GM19467 (cell line): Measurements from ENCODE around the gene ABR.
"Not testable (repeated sequence)": the region's sequence is repeated elsewhere in the genome, so short reads cannot be mapped to it uniquely, and the experiment has no call there.

Experiments used
- ATAC-seq: cut with Tn5 transposase; IDR thresholded peaks from one replicate; pipeline ENCODE4 v1.9.1; 2021; ENCODE audit warnings: mild to moderate bottlenecking, moderate library complexity; ENCODE audit not compliant: unreplicated experiment

The ABR gene

DNA sequence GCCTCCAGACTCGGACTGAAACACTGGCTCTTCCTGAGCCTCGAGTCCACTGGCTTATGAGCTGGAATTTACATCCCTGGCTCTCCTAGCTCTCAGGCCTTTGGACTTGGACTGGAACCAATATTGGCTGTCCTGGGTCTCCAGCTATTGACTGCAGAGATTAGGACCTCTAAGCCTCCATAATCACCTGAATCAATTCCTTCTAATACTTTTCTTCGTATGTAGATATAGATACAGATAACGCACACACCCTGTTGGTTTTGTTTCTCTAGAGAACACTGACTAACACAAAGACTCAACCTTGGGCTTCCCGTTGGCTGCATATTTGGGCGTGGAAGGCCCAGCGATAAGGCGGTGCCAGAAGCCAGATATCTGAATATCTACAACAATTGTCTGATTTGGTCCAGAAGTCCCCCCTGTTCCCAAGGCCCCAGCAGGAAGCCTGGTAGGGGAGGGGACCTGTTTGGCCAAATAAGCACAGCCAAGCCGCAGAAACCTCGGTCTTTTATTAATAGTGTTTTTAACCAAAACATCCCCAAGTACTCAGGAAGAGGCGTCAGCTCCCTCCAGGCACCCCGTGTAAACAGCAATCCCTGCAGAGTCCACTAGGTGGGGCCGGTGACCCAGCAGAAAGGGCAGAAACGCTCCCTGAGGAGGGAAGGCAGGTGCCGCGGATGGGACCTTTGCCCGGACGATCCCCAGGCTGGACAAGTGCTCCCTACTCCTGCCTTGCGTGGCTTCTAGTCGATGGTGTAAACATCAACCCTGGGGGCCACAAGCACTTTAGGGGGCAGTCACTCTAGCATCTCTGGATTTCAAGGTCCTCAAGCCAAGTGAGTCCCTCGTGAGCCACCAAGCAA is 57.0 kb downstream of the ABR start:
- ATAC-seq, result no peak

DNA sequence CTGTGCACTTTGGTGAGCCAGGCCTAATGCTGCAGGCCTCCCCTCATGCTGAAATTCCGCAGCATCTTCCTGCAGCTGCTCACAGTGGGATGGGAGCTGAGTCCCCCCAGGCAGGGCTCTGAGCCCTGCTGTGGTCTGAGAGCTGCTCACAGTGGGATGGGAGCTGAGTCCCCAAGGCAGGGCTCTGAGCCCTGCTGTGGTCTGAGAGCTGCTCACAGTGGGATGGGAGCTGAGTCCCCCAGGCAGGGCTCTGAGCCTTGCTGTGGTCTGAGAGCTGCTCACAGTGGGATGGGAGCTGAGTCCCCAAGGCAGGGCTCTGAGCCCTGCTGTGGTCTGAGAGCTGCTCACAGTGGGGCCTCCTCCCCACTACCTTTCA is 58.4 kb downstream of the ABR start:
- ATAC-seq, result not testable (repeated sequence)

- no peak for ATAC-seq
Measured at GRCh38 chr17:1120596-1121441, 59.0 kb downstream of the ABR start.

DNA sequence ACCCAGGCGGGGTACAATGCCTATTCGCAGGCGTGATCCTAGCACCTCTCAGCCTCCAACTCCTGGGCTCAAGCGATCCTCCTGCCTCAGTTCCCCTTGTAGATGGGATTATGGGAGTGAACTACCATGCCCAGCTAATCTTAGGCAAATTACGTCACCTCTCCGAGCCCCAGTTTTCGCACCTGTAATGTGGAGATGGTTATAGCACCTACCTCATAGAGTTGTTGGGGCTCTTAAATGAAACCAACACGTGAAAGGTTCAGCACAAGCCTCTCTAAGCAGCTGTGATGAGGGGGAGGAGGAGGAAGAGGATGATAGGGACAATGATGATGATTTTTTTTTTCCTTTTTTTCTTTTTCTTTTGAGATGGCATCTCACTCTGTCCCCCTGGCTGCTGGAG is 59.9 kb downstream of the ABR start:
- no peak for ATAC-seq

- no peak for ATAC-seq
Measured at GRCh38 chr17:1116602-1117001, 63.2 kb downstream of the ABR start.

GRCh38 chr17:1112875-1113274 is 66.9 kb downstream of the ABR start:
- ATAC-seq, result no peak

DNA sequence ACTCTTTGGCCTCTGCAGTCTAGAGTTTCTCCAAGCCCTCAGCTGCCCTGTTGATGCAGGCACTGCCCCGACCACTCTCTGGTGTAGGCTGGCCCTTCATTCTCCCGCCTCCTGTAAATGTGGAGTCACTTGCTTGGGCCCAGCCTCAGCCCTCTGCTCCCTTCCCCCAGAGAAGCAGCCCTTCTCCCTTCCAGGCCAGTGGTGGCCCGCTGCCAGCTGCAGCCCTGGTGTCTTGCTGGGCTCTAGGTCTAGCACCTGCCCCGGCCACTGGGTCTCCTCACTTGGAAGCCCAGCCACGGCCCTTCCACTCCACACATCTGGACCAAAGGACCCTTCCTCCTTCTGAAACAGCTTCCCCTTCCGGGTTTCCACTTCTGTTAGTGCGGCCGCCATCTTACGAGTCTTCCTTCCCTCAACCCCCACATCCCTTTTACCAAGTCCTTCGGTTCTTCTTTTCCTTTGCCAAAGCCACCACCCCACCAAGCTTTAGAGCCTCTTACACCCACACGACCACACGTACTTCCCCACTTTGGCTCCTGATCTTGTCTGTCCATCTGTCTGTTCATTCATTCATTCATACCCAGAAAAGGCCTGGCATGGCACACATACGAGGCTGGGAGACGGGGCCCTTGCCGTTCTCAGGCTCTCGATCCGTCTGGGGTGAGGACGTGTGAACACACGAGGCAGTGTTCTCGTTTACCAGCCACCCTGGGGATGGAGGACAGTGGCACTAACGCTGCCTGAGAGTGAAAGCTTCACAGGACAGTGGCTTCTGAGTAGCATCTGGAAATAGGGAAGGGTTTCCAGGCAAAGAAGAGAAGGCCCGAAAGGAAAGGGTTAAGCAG is 68.0 kb downstream of the ABR start:
- no peak for ATAC-seq

- ATAC-seq, result no peak
Measured at GRCh38 chr17:1110862-1111598, 68.8 kb downstream of the ABR start.

DNA sequence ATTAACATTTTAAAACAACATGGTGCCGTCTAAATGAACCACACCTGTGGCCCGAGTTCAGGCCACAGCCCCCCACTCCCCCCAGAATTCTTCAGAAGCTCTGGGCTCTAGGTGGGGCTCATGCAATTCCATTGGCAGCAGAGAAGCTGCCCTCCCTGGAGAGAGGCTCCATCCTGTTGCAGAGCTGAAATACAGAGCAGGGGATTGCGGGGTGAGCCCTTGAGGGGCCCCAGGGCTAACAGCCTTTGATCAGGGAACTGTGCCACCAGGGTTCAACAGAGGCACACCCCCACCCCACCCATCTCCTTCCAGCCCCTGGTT is 69.3 kb downstream of the ABR start:
- no peak for ATAC-seq

DNA sequence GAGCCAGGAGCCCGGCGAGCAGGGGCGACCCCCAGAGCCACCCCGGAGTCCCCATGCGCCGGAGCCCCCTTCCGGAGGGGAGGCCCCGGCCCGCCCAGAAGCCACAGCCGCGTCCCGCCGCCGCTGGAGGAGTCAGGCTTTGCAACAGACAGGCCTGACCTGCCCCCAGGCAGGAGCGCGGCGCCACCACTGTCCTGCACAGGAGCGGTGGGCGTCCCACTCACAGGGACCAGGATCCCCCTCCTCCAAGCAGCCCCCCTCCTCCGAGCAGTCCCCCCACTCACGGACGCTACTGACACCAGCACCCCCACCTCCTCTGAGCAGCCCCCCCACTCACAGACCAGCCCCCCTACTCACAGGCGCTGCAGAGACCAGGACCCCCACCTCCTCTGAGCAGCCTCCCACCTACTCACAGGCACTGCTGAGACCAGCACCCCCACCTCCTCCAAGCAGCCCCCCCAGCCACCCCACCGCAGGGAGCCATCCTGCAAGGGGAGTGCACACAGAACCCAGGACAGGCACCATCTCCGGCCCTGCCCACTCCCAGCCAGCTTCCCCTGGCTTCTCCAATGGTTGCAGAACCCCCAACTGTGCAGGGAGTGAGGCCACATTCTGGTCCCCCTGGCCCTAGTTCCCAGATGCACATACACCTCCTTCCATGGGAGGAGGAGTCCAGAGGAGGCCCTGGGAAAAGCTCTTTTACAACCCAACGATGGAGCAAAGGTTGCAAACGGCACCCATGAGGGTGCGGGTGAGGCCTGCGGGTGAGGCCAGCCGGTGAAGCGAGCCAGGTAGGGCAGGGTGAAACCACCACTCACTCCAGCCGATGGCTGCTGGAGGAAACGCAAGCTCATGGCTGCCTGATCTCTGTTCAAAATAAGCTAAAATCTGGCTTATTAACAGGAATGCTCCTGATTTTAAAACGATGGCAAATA is 69.9 kb downstream of the ABR start:
- ATAC-seq, result no peak

DNA sequence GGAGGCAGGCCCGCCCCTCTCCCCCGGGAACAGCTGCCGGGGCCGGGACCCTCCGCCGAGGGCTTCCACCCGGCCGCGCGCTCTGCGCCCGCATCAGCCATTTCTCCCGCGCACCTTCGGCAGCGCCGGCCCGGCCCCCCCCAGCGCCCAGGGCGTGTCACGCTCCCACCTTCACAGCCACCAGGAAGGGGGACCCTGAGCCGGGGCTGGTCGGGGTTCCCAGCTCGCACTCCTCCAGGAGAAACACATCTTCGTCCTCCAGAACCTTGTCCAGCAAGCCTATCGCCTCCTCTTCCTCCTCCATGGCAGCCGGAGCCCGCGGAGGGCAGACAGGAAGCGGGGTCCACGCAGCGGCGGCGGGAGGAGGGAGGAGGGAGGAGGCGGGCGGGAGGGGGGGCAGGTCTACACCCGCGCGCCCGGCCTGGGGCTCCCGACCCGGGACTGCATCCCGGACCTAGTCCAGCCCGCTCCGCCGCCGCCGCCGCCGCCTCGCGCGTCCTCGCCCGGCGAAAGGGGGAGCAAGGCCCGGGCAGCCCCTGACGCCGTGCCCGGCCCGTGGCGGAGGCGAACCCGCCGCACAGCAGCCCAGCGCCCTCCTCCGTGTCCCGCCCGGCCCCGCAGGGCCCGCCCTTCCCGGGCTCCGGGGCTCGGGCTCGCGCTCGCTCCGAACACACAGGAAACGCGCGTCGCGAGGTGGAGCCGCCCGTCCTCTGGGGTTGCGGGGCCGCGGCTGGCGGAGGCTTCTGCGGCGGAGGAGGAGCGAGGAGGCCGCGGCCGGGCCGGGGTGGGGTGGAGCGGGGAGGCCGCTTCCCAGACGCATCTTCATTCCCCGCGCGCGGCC is 70.8 kb downstream of the ABR start:
- no peak for ATAC-seq

DNA sequence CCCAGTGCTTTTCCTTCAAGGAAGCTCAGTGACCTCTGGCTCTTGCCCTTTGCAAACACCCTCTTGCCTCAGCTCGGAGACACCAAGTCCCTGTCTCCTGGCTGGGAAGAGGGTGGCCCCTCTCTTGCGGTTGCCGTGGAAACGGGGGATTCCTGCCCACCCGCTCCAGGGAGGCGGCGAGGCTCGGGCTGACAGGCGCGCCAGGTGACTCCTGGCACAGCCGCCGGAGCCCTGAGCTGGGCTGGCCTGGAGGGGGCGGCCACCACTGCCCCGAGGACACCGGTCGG is 71.4 kb downstream of the ABR start:
- ATAC-seq, result no peak

- no peak for ATAC-seq
Measured at GRCh38 chr17:1107777-1108477, 71.9 kb downstream of the ABR start.

GRCh38 chr17:1107083-1107776 is 72.6 kb downstream of the ABR start:
- no peak for ATAC-seq

GRCh38 chr17:1104222-1104621 is 75.6 kb downstream of the ABR start:
- ATAC-seq, result no peak

GRCh38 chr17:1100382-1100781 is 79.4 kb downstream of the ABR start:
- ATAC-seq, result no peak

- ATAC-seq, result no peak
Measured at GRCh38 chr17:1099242-1099641, 80.5 kb downstream of the ABR start.
